OCI-LY1 (cell line): ENCODE results near the gene PRKAG3.

ENCODE experiments used
- H2AFZ ChIP-seq: fragments of 200-600 bp; sonication (generic), shearing (Covaris generic); 2 replicates; pipeline ENCODE4 v1.6.0; 2014; ENCODE audit warnings: antibody characterized with exemption, mild to moderate bottlenecking, low read length
- H3F3A ChIP-seq: fragments of 200-600 bp; sonication (generic), shearing (Covaris generic); 2 replicates; pipeline ENCODE4 v1.6.0; 2014; ENCODE audit warnings: mild to moderate bottlenecking, antibody characterized with exemption, low read length, moderate library complexity; ENCODE audit not compliant: insufficient read depth
- H3K27ac ChIP-seq: fragments of 200-600 bp; sonication (generic); 2 replicates; pipeline ENCODE4 v1.5.1; 2014; ENCODE audit warnings: low read length, mixed run types, mild to moderate bottlenecking, low read depth; ENCODE audit not compliant: poor library complexity, severe bottlenecking
- H3K27me3 ChIP-seq: fragments of 200-600 bp; sonication (generic); 2 replicates; pipeline ENCODE4 v1.6.0; 2014; ENCODE audit warnings: antibody characterized with exemption, mild to moderate bottlenecking, low read length, moderate library complexity; ENCODE audit not compliant: insufficient read depth
- H3K36me3 ChIP-seq: fragments of 200-600 bp; sonication (generic); 2 replicates; pipeline ENCODE4 v1.6.1; 2014; ENCODE audit warnings: mild to moderate bottlenecking, antibody characterized with exemption, low read length, moderate library complexity, mixed read lengths; ENCODE audit not compliant: insufficient read depth
- H3K4me1 ChIP-seq: fragments of 200-600 bp; sonication (generic); 2 replicates; pipeline ENCODE4 v1.5.1; 2014; ENCODE audit warnings: mild to moderate bottlenecking, low read length, moderate library complexity; ENCODE audit not compliant: insufficient read depth, severe bottlenecking
- H3K4me2 ChIP-seq: fragments of 200-600 bp; sonication (generic), shearing (Covaris generic); 2 replicates; pipeline ENCODE4 v1.6.1; 2014; ENCODE audit warnings: low read length
- H3K4me3 ChIP-seq: fragments of 200-600 bp; sonication (generic); 2 replicates; pipeline ENCODE4 v1.5.1; 2014; ENCODE audit warnings: low read length, low read depth, mild to moderate bottlenecking, mixed read lengths; ENCODE audit not compliant: poor library complexity, severe bottlenecking
- H3K79me2 ChIP-seq: fragments of 200-600 bp; shearing (Covaris generic); 2 replicates; pipeline ENCODE4 v1.6.1; 2016; ENCODE audit warnings: mixed run types, low read length, mixed read lengths; ENCODE audit not compliant: insufficient read depth
- H3K9ac ChIP-seq: fragments of 200-600 bp; sonication (generic), shearing (Covaris generic); 2 replicates; pipeline ENCODE4 v1.6.1; 2014; ENCODE audit warnings: mild to moderate bottlenecking, low read length, mixed read lengths
- H3K9me2 ChIP-seq: fragments of 200-600 bp; sonication (generic), shearing (Covaris generic); 2 replicates; pipeline ENCODE4 v1.6.1; 2014; ENCODE audit warnings: low read depth, mild to moderate bottlenecking, low read length, mixed read lengths
- H3K9me3 ChIP-seq: fragments of 200-600 bp; shearing (Covaris generic); 2 replicates; pipeline ENCODE4 v1.6.1; 2014; ENCODE audit warnings: low read length, mixed read lengths
- H4K20me1 ChIP-seq: fragments of 200-600 bp; sonication (generic), shearing (Covaris generic); 2 replicates; pipeline ENCODE4 v1.6.0; 2016; ENCODE audit warnings: mild to moderate bottlenecking, low read length; ENCODE audit not compliant: insufficient read depth
- CTCF ChIP-seq: fragments of 200-600 bp; sonication (generic), shearing (Covaris generic); IDR thresholded peaks from 2 replicates; pipeline ENCODE4 v1.5.1; 2017; ENCODE audit warnings: mild to moderate bottlenecking, antibody characterized with exemption, low read length, moderate library complexity, mixed read lengths
- EZH2 ChIP-seq: fragments of 200-600 bp; sonication (generic), shearing (Covaris generic); IDR thresholded peaks from 2 replicates; pipeline ENCODE4 v1.8.0; 2017; ENCODE audit warnings: borderline replicate concordance, mixed run types, mild to moderate bottlenecking, antibody characterized with exemption, low read length, moderate library complexity, mixed read lengths

PRKAG3 gene

GRCh38 chr2:218821605-218822211 lies 9.9 kb downstream of the PRKAG3 start:
- Histone ChIP-seq H3K9me3 (no peaks in the 10 kb centered on the region), H2AFZ (no peak overlapping the region), H3K27me3 (no peaks in the 10 kb centered on the region; the same call in 1 of the 2 replicates), H4K20me1 (no peaks in the 10 kb centered on the region), H3K79me2 (no peaks in the 10 kb centered on the region), H3K36me3 (no peaks in the 10 kb centered on the region), H3K9me2 (no peaks in the 10 kb centered on the region), H3K9ac (no peak overlapping the region), H3K27ac (no peak overlapping the region), H3K4me1 (no peaks in the 10 kb centered on the region), H3F3A (no peaks in the 10 kb centered on the region), H3K4me3 (no peak overlapping the region), H3K4me2 (no peak overlapping the region)
- TF ChIP-seq CTCF (no peak), EZH2 (no peak)

- TF ChIP-seq EZH2: no peak
- no peak for TF ChIP-seq CTCF
- Histone ChIP-seq H3K9me2 (no peaks in the 10 kb centered on the region), H3K27me3 (no peaks in the 10 kb centered on the region; the same call in 1 of the 2 replicates), H3K79me2 (no peaks in the 10 kb centered on the region), H3F3A (no peaks in the 10 kb centered on the region), H3K27ac (no peak overlapping the region), H3K4me3 (no peak overlapping the region), H4K20me1 (no peaks in the 10 kb centered on the region), H3K9me3 (no peaks in the 10 kb centered on the region), H2AFZ (no peak overlapping the region), H3K36me3 (no peaks in the 10 kb centered on the region), H3K4me1 (no peaks in the 10 kb centered on the region), H3K9ac (no peak overlapping the region), H3K4me2 (no peak overlapping the region)
These were observed 10.7 kb downstream of the PRKAG3 start for GRCh38 chr2:218820746-218821369.

DNA sequence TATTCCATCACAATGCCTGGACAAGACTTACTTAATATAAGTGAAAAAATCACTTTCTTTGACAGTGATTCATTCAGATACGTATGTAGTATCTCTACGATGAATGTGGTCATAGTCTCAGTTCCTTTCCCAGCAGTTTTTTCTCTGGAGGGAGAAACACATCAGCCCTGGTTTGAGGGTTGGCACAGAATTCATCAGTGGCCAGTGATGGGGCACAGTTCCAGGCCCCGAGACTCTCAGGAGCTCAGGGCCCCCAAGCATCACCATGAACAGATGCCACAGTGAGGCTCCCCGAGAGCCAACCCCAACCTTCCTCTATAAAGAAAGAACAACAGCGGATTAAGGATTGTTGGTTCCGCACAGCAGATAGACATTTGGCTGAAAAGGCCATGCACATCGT lies 12.5 kb downstream of the PRKAG3 start:
- TF ChIP-seq EZH2 (no peak), CTCF (no peak)
- no peaks in the 10 kb centered on the region for H3K9me2 ChIP-seq
- no peaks in the 10 kb centered on the region for H3K79me2 ChIP-seq
- H3K27ac ChIP-seq: no peak overlapping the region
- no peaks in the 10 kb centered on the region for H4K20me1 ChIP-seq
- no peaks in the 10 kb centered on the region for H3K4me1 ChIP-seq
- no peak overlapping the region for H3K4me2 ChIP-seq
- no peaks in the 10 kb centered on the region for H3K36me3 ChIP-seq
- H3K9ac ChIP-seq: no peak overlapping the region
- no peaks in the 10 kb centered on the region; the same call in 1 of the 2 replicates for H3K27me3 ChIP-seq
- no peaks in the 10 kb centered on the region for H3K9me3 ChIP-seq
- no peaks in the 10 kb centered on the region for H3F3A ChIP-seq
- H2AFZ ChIP-seq: no peak overlapping the region
- no peak overlapping the region for H3K4me3 ChIP-seq
